Anterior cingulate cortex (tissue), 58 donors: ENCODE measurements around the gene ZNF462.
A peak's percentile ranks its signal among the peaks of the same experiment; 100 is the strongest.

Source experiments
- DNase-seq, 58 donors: peaks; one replicate each; lab custom pipeline; 2025; lab: John Stamatoyannopoulos, UW

ZNF462 gene

GRCh38 chr9:106922026-106922425 is 59.1 kb downstream of the ZNF462 start:
- no peak for DNase-seq

GRCh38 chr9:106925392-106925791 is 62.4 kb downstream of the ZNF462 start:
- DNase-seq, result no peak

GRCh38 chr9:106927916-106928315 is 65.0 kb downstream of the ZNF462 start:
- DNase-seq, result no peak

GRCh38 chr9:106928350-106928749 is 65.4 kb downstream of the ZNF462 start:
- DNase-seq, result no peak

- peak in 10 of 58 donors; percentile 4 to 48 (median 26) for DNase-seq
These were observed 66.7 kb downstream of the ZNF462 start for GRCh38 chr9:106929471-106930177.

- no peak for DNase-seq
These were observed 67.5 kb downstream of the ZNF462 start for GRCh38 chr9:106930477-106930876.

GRCh38 chr9:106931466-106931865 is 68.5 kb downstream of the ZNF462 start:
- DNase-seq, result no peak

GRCh38 chr9:106932178-106932577 is 69.2 kb downstream of the ZNF462 start:
- DNase-seq, result no peak

GRCh38 chr9:106932675-106933074 is 69.7 kb downstream of the ZNF462 start:
- DNase-seq, result no peak

GRCh38 chr9:106933470-106933869 is 70.5 kb downstream of the ZNF462 start:
- DNase-seq, result no peak

- no peak for DNase-seq
These were observed 71.7 kb downstream of the ZNF462 start for GRCh38 chr9:106934442-106935238.

GRCh38 chr9:106936680-106937079 is 73.7 kb downstream of the ZNF462 start:
- DNase-seq, result no peak

- DNase-seq, result peak in 3 of 58 donors; percentile 5 to 13 (median 7)
These were observed 79.0 kb downstream of the ZNF462 start for GRCh38 chr9:106941916-106942315.

- DNase-seq, result no peak
These were observed 83.0 kb downstream of the ZNF462 start for GRCh38 chr9:106945727-106946660.

GRCh38 chr9:106947106-106947900 is 84.3 kb downstream of the ZNF462 start:
- no peak for DNase-seq

- no peak for DNase-seq
These were observed 90.2 kb downstream of the ZNF462 start for GRCh38 chr9:106953174-106953573.

GRCh38 chr9:106954558-106954957 is 91.6 kb downstream of the ZNF462 start:
- DNase-seq, result no peak

GRCh38 chr9:106954974-106955850 is 92.2 kb downstream of the ZNF462 start:
- DNase-seq, result no peak

- no peak for DNase-seq
These were observed 94.0 kb downstream of the ZNF462 start for GRCh38 chr9:106956971-106957370.
